Neuronal stem cell (in vitro differentiated cells): ENCODE data around the gene SYDE2.

Source experiments
- DNase-seq: peaks from one replicate; pipeline ENCODE4 v3.0.0-alpha.2; 2013; ENCODE audit warnings: low spot score
- H2AFZ ChIP-seq: one replicate; pipeline ENCODE4 v1.6.1; 2013; ENCODE audit warnings: mild to moderate bottlenecking, low read length, inconsistent platforms
- H2AK5ac ChIP-seq: 2 replicates; pipeline ENCODE4 v1.6.1; 2013; ENCODE audit warnings: low read depth, mild to moderate bottlenecking, inconsistent platforms, low read length, moderate library complexity, mixed read lengths
- H2BK120ac ChIP-seq: 2 replicates; pipeline ENCODE4 v1.6.1; 2013; ENCODE audit warnings: low read depth, mild to moderate bottlenecking, inconsistent platforms, low read length, moderate library complexity, mixed read lengths
- H2BK12ac ChIP-seq: one replicate; pipeline ENCODE4 v1.6.1; 2013; ENCODE audit warnings: low read length, inconsistent platforms
- H2BK15ac ChIP-seq: 2 replicates; pipeline ENCODE4 v1.6.1; 2013; ENCODE audit warnings: mild to moderate bottlenecking, low read length, inconsistent platforms, mixed read lengths
- H2BK5ac ChIP-seq: one replicate; pipeline ENCODE4 v1.6.1; 2013; ENCODE audit warnings: inconsistent platforms, mild to moderate bottlenecking, low read length, moderate library complexity
- H3K14ac ChIP-seq: one replicate; pipeline ENCODE4 v1.6.1; 2013; ENCODE audit warnings: low read length, inconsistent platforms
- H3K18ac ChIP-seq: 2 replicates; pipeline ENCODE4 v1.6.1; 2013; ENCODE audit warnings: low read length, inconsistent platforms
- H3K23ac ChIP-seq: 2 replicates; pipeline ENCODE4 v1.6.1; 2013; ENCODE audit warnings: low read depth, mild to moderate bottlenecking, mixed read lengths, low read length, inconsistent platforms; ENCODE audit not compliant: poor library complexity
- H3K27ac ChIP-seq: replicated peaks from 3 replicates; pipeline ENCODE4 v1.5.1; 2013; ENCODE audit warnings: low read length, inconsistent platforms
- H3K27me3 ChIP-seq, 3 experiments: 2 replicates each; pipeline ENCODE4 v1.6.1; 2013; ENCODE audit warnings: low read length in 3 of 3, mild to moderate bottlenecking in 2 of 3, inconsistent platforms in 1 of 3, low read depth in 1 of 3, mixed read lengths in 1 of 3, moderate library complexity in 1 of 3; ENCODE audit not compliant: control insufficient read depth in 3 of 3, insufficient read depth in 3 of 3
- H3K36me3 ChIP-seq, 2 donors: replicated peaks in 1 of 2; 2 replicates each; pipeline ENCODE4 v1.6.1; 2013; ENCODE audit warnings: low read length in 2 of 2; ENCODE audit not compliant: control insufficient read depth in 2 of 2, insufficient read depth in 2 of 2
- H3K4ac ChIP-seq: 2 replicates; pipeline ENCODE4 v1.6.1; 2013; ENCODE audit warnings: inconsistent platforms, mild to moderate bottlenecking, low read length, moderate library complexity
- H3K4me1 ChIP-seq, 2 donors: 1 replicate in 1 of 2; 2 replicates in 1 of 2; pipeline ENCODE4 v1.6.1; 2013; ENCODE audit warnings: low read length in 2 of 2, low read depth in 1 of 2; ENCODE audit not compliant: control insufficient read depth in 2 of 2, insufficient read depth in 1 of 2
- H3K4me2 ChIP-seq: one replicate; pipeline ENCODE4 v1.6.1; 2013; ENCODE audit warnings: mild to moderate bottlenecking, low read length, inconsistent platforms; ENCODE audit not compliant: insufficient read depth, poor library complexity, severe bottlenecking
- H3K4me3 ChIP-seq, 2 donors: 2 replicates each; pipeline ENCODE4 v1.5.1; 2013; ENCODE audit warnings: low read length in 2 of 2, mild to moderate bottlenecking in 2 of 2, inconsistent platforms in 1 of 2, moderate library complexity in 1 of 2
- H3K79me1 ChIP-seq: one replicate; pipeline ENCODE4 v1.6.1; 2013; ENCODE audit warnings: low read depth, mild to moderate bottlenecking, inconsistent platforms, low read length, moderate library complexity
- H3K9ac ChIP-seq: one replicate; pipeline ENCODE4 v1.6.1; 2013; ENCODE audit warnings: mild to moderate bottlenecking, low read depth, low read length, inconsistent platforms; ENCODE audit not compliant: poor library complexity
- H3K9me3 ChIP-seq, 2 donors: replicated peaks in 1 of 2; 2 replicates each; pipeline versions ENCODE3 to v1.6.1; 2013; ENCODE audit warnings: low read length in 2 of 2, mild to moderate bottlenecking in 2 of 2, inconsistent platforms in 1 of 2, low read depth in 1 of 2, mixed read lengths in 1 of 2, moderate library complexity in 1 of 2; ENCODE audit not compliant: control insufficient read depth in 2 of 2, insufficient read depth in 1 of 2
- H4K8ac ChIP-seq: one replicate; pipeline ENCODE4 v1.6.1; 2013; ENCODE audit warnings: low read depth, mild to moderate bottlenecking, inconsistent platforms, low read length, moderate library complexity
- H4K91ac ChIP-seq: one replicate; pipeline ENCODE4 v1.6.1; 2013; ENCODE audit warnings: low read length, low read depth, mild to moderate bottlenecking, inconsistent platforms; ENCODE audit not compliant: poor library complexity
- WGBS, 2 donors: extraction: QIAGEN DNeasy Blood & Tissue Kit; methylation state at CpG; one replicate each; pipeline ENCODE4 v1.1.7; 2013; ENCODE audit warnings: missing lambda C conversion rate in 2 of 2, mixed read lengths in 1 of 2; ENCODE audit not compliant: insufficient read length in 2 of 2, insufficient replicate concordance in 1 of 2; ENCODE audit errors: extremely low coverage in 2 of 2; 5-methylcytosine and 5-hydroxymethylcytosine counted together

The SYDE2 gene

GRCh38 chr1:85179522-85179921, 21.3 kb downstream of the SYDE2 start:
- H3K4me3 ChIP-seq: no peak overlapping the region
- no peak overlapping the region for H4K8ac ChIP-seq
- no peak overlapping the region for H2BK5ac ChIP-seq
- H4K91ac ChIP-seq: no peak overlapping the region
- no peaks in the 10 kb centered on the region for H3K79me1 ChIP-seq
- no peak overlapping the region for H3K4me2 ChIP-seq
- H3K27ac ChIP-seq: no peak overlapping the region
- no peaks in the 10 kb centered on the region for H3K9me3 ChIP-seq
- no peak overlapping the region for H3K18ac ChIP-seq
- no peaks in the 10 kb centered on the region for H3K27me3 ChIP-seq
- peaks cover 2 to 13% of the 10 kb centered on the region in 2 donors for H3K36me3 ChIP-seq
- H3K9ac ChIP-seq: no peak overlapping the region
- no peak overlapping the region for H2AFZ ChIP-seq
- H2AK5ac ChIP-seq: no peak overlapping the region
- H2BK120ac ChIP-seq: no peak overlapping the region
- no peak for DNase-seq
- no CpG with 5 or more reads among the region's 2 CpGs for WGBS, 2 donors
- no peaks in the 10 kb centered on the region for H3K4me1 ChIP-seq
- no peak overlapping the region for H3K23ac ChIP-seq
- H3K14ac ChIP-seq: no peak overlapping the region
- no peak overlapping the region for H3K4ac ChIP-seq
- H2BK15ac ChIP-seq: no peak overlapping the region
- no peak overlapping the region for H2BK12ac ChIP-seq

- Histone ChIP-seq H3K79me1 (no peaks in the 10 kb centered on the region), H4K91ac (no peak overlapping the region), H3K9ac (no peak overlapping the region), H3K4me1 (no peaks in the 10 kb centered on the region), H3K27ac (no peak overlapping the region), H2BK12ac (no peak overlapping the region), H2AK5ac (no peak overlapping the region), H3K4ac (no peak overlapping the region), H2AFZ (no peak overlapping the region), H3K27me3 (no peaks in the 10 kb centered on the region), H3K4me3 (no peak overlapping the region), H4K8ac (no peak overlapping the region), H2BK15ac (no peak overlapping the region), H3K14ac (no peak overlapping the region), H3K9me3 (no peaks in the 10 kb centered on the region), H3K18ac (no peak overlapping the region), H3K36me3 (peaks cover 2 to 13% of the 10 kb centered on the region in 2 donors), H3K23ac (no peak overlapping the region), H3K4me2 (no peak overlapping the region), H2BK5ac (no peak overlapping the region), H2BK120ac (no peak overlapping the region)
- no CpG with 5 or more reads among the region's 2 CpGs for WGBS, 2 donors
- DNase-seq: no peak
These were observed 22.4 kb downstream of the SYDE2 start for GRCh38 chr1:85178396-85178795.

- H3K4me2 ChIP-seq: no peak overlapping the region
- no CpG with 5 or more reads among the region's 1 CpG for WGBS, 2 donors
These were observed 26.3 kb downstream of the SYDE2 start for GRCh38 chr1:85174503-85174902.

GRCh38 chr1:85172684-85173337, 28.0 kb downstream of the SYDE2 start:
- Histone ChIP-seq H3K27ac (no peak overlapping the region), H3K79me1 (no peaks in the 10 kb centered on the region), H2AFZ (no peak overlapping the region), H3K27me3 (no peaks in the 10 kb centered on the region), H3K14ac (no peak overlapping the region), H3K23ac (no peak overlapping the region), H3K36me3 (no peaks in the 10 kb centered on the region), H4K8ac (no peak overlapping the region), H3K4me1 (no peaks in the 10 kb centered on the region), H3K9me3 (no peaks in the 10 kb centered on the region), H3K4me2 (no peak overlapping the region), H2BK120ac (no peak overlapping the region), H2BK15ac (no peak overlapping the region), H2AK5ac (no peak overlapping the region), H3K4ac (no peak overlapping the region), H3K9ac (no peak overlapping the region), H2BK5ac (no peak overlapping the region), H4K91ac (no peak overlapping the region), H2BK12ac (no peak overlapping the region), H3K18ac (no peak overlapping the region), H3K4me3 (no peak overlapping the region)
- no peak for DNase-seq
- WGBS, 2 donors: no CpG with 5 or more reads among the region's 4 CpGs

More at GRCh38 chr1:85174503-85174902, 26.3 kb downstream of the SYDE2 start:
- no peak overlapping the region for H4K91ac ChIP-seq
- H2AK5ac ChIP-seq: no peak overlapping the region
- H3K4ac ChIP-seq: no peak overlapping the region
- H3K36me3 ChIP-seq: no peaks in the 10 kb centered on the region
- H3K4me1 ChIP-seq: no peaks in the 10 kb centered on the region
- no peaks in the 10 kb centered on the region for H3K79me1 ChIP-seq
- no peak overlapping the region for H2BK15ac ChIP-seq
- no peak overlapping the region for H3K14ac ChIP-seq
- no peak overlapping the region for H2BK120ac ChIP-seq
- H2AFZ ChIP-seq: no peak overlapping the region
- no peak overlapping the region for H3K23ac ChIP-seq
- H3K4me3 ChIP-seq: no peak overlapping the region
- no peak overlapping the region for H3K9ac ChIP-seq
- no peak overlapping the region for H3K18ac ChIP-seq
- H3K27ac ChIP-seq: no peak overlapping the region
- no peaks in the 10 kb centered on the region for H3K27me3 ChIP-seq
- H4K8ac ChIP-seq: no peak overlapping the region
- no peak overlapping the region for H2BK5ac ChIP-seq
- no peaks in the 10 kb centered on the region for H3K9me3 ChIP-seq
- H2BK12ac ChIP-seq: no peak overlapping the region
- no peak for DNase-seq
